ENCODE data around the gene MXRA8. TPM values are rescaled to one million over a fixed set of nuclear protein-coding genes. Genes with fewer than 3 reads are reported as not detected.
"Not testable (repeated sequence)": the region's sequence is repeated elsewhere in the genome, so short reads cannot be mapped to it uniquely, and the experiment has no call there.

The MXRA8 gene
- total and polyA plus RNA-seq, 4 donors = 38.5 to 213 (median 66.9) TPM

DNA sequence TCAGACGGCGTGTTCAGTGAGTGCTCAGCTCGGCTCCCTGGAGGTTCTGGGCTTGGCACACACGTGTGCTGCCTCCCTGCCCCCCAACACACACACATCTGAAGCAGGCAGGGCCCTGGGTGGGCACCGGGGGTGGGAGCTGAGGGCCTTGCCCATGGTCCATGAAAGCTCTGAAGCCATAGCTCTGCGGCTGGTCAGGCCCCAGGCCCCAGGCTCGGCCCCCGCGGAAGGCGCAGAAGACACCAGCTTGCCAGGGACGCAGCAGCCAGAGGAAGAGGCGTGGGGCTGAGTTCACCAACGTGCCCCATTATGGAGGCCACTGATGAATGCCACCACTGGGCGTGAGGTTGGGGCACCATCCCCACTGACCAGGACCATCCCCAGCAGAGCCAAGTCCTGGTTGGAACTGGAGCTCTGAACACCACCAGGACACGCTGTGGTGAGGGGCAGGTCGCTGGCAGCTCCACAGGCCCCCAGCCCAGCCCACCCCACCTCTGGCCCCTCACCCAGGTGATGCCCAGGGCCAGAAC lies 12.5 kb upstream of the MXRA8 start:
- Histone ChIP-seq H3K9ac (ENCODE audit: insufficient read depth in 1 of 2, low read length in 2 of 2) (no peak overlapping the region), H3K27ac (ENCODE audit: low read depth in 1 of 2, low read length in 1 of 2) (no peak overlapping the region), H3K36me3 (ENCODE audit: control insufficient read depth in 4 of 4, insufficient read depth in 4 of 4, low read length in 4 of 4) (peaks cover 0 to 7% (median 0%) of the 10 kb centered on the region in 4 donors), H3K4me1 (ENCODE audit: control insufficient read depth in 5 of 5, insufficient read depth in 5 of 5, low read length in 5 of 5) (peaks cover 0 to 17% (median 5%) of the 10 kb centered on the region in 5 donors), H3K9me3 (ENCODE audit: control insufficient read depth in 4 of 4, insufficient read depth in 3 of 4, low read length in 3 of 4) (no peaks in the 10 kb centered on the region), H3K27me3 (ENCODE audit: control insufficient read depth in 3 of 3, insufficient read depth in 3 of 3, low read length in 2 of 3) (no peaks in the 10 kb centered on the region), H3K4me3 (no peak overlapping the region)
- ATAC-seq (ENCODE audit: insufficient read depth, low FRiP score) (no peak), DNase-seq (no peak)
- WGBS, 2 donors = 79 to 80% methylated on average over 16 of the region's 16 CpGs
- TF ChIP-seq, protein P1, sequence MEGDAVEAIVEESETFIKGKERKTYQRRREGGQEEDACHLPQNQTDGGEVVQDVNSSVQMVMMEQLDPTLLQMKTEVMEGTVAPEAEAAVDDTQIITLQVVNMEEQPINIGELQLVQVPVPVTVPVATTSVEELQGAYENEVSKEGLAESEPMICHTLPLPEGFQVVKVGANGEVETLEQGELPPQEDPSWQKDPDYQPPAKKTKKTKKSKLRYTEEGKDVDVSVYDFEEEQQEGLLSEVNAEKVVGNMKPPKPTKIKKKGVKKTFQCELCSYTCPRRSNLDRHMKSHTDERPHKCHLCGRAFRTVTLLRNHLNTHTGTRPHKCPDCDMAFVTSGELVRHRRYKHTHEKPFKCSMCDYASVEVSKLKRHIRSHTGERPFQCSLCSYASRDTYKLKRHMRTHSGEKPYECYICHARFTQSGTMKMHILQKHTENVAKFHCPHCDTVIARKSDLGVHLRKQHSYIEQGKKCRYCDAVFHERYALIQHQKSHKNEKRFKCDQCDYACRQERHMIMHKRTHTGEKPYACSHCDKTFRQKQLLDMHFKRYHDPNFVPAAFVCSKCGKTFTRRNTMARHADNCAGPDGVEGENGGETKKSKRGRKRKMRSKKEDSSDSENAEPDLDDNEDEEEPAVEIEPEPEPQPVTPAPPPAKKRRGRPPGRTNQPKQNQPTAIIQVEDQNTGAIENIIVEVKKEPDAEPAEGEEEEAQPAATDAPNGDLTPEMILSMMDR (IDR thresholded peaks at IDR 0.05; ENCODE audit: control extremely low read depth, extremely low read depth) = no peak

DNA sequence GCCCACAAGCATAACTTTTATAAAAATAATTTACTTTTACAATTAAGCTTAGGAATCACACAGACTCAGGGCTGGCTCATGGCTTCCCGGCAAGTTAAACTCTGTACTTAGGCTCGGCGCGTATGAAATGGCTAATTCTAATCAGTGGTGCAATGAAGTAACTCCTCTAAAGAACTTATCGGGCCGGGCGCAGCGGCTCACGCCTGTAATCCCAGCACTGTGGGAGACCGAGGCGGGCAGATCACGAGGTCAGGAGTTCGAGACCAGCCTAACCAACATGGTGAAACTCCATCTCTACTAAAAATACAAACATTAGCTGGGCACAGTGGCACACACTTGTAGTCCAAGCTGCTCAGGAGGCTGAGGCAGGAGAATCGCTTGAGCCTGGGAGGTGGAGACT lies 11.7 kb upstream of the MXRA8 start:
- H3K27me3 ChIP-seq (ENCODE audit: control insufficient read depth in 3 of 3, insufficient read depth in 3 of 3, low read length in 2 of 3); H3K4me3 ChIP-seq; ATAC-seq (ENCODE audit: insufficient read depth, low FRiP score); H3K27ac ChIP-seq (ENCODE audit: low read depth in 1 of 2, low read length in 1 of 2); H3K9me3 ChIP-seq (ENCODE audit: control insufficient read depth in 4 of 4, insufficient read depth in 3 of 4, low read length in 3 of 4); H3K9ac ChIP-seq (ENCODE audit: insufficient read depth in 1 of 2, low read length in 2 of 2); H3K36me3 ChIP-seq (ENCODE audit: control insufficient read depth in 4 of 4, insufficient read depth in 4 of 4, low read length in 4 of 4); DNase-seq: not testable (repeated sequence)
- peaks cover 0 to 17% (median 4%) of the 10 kb centered on the region in 5 donors for H3K4me1 ChIP-seq (ENCODE audit: control insufficient read depth in 5 of 5, insufficient read depth in 5 of 5, low read length in 5 of 5)
- 93 to 95% methylated on average over 14 of the region's 14 CpGs for WGBS, 2 donors

DNA sequence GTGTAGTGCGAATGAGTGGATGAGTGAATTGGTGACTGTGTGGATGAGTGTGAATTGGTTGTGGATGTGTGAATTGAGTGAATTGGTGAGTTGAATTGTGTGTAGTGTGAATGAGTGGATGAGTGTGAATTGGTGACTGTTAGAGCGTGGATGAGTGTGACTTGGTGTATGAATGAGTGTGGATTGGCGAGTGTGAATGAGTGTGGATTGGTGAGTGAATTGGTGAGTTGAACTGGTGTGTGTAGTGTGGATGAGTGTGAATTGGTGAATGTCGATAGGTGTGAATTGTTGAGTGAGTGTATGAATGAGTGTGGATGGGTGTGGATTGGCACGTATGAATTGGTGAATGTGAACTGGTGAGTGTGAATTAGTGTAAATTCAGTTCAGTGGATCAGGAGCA lies 9.0 kb upstream of the MXRA8 start:
- 96 to 98% methylated on average over 5 of the region's 5 CpGs for WGBS, 2 donors
- no peak for ATAC-seq (ENCODE audit: insufficient read depth, low FRiP score)
- peak in 1 of 3 donors; percentile 51 for DNase-seq

DNA sequence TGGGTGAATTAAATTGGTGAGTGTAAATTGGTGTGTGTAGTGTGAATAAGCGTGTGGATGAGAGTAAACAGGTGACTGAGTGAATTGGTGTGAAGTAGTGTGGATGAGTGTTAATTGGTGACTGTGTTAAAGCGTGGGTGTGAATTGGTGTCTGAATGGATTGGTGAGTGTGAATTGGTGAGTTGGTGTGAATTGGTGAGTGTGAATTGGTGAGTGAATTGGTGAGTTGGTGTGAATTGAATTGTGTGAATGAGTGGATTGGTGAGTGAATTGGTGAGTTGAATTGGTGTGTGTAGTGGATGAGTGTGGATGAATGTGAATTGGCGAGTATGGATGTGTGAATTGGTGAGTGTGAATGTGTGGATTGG lies 8.3 kb upstream of the MXRA8 start:
- 97% methylated on average over 3 of the region's 3 CpGs for WGBS, 2 donors
- TF ChIP-seq, protein P1 (IDR thresholded peaks at IDR 0.05; ENCODE audit: control extremely low read depth, extremely low read depth) = no peak
- no peak overlapping the region for H3K9ac ChIP-seq (ENCODE audit: insufficient read depth in 1 of 2, low read length in 2 of 2)
- H3K27me3 ChIP-seq (ENCODE audit: control insufficient read depth in 3 of 3, insufficient read depth in 3 of 3, low read length in 2 of 3) = no peaks in the 10 kb centered on the region
- DNase-seq (peak in 1 of 3 donors; percentile 49), ATAC-seq (ENCODE audit: insufficient read depth, low FRiP score) (no peak)
- no peak overlapping the region for H3K4me3 ChIP-seq
- H3K27ac ChIP-seq (ENCODE audit: low read depth in 1 of 2, low read length in 1 of 2) = no peak overlapping the region
- H3K36me3 ChIP-seq (ENCODE audit: control insufficient read depth in 4 of 4, insufficient read depth in 4 of 4, low read length in 4 of 4) = no peaks in the 10 kb centered on the region
- H3K9me3 ChIP-seq (ENCODE audit: control insufficient read depth in 4 of 4, insufficient read depth in 3 of 4, low read length in 3 of 4) = no peaks in the 10 kb centered on the region
- H3K4me1 ChIP-seq (ENCODE audit: control insufficient read depth in 5 of 5, insufficient read depth in 5 of 5, low read length in 5 of 5) = peaks cover 0 to 6% (median 3%) of the 10 kb centered on the region in 5 donors

More for the DNA sequence above, 9.0 kb upstream of the MXRA8 start:
- H3K36me3 ChIP-seq (ENCODE audit: control insufficient read depth in 4 of 4, insufficient read depth in 4 of 4, low read length in 4 of 4) = no peaks in the 10 kb centered on the region
- H3K27ac ChIP-seq (ENCODE audit: low read depth in 1 of 2, low read length in 1 of 2) = no peak overlapping the region
- H3K9ac ChIP-seq (ENCODE audit: insufficient read depth in 1 of 2, low read length in 2 of 2) = no peak overlapping the region
- no peak overlapping the region for H3K4me3 ChIP-seq
- TF ChIP-seq, protein P1 (IDR thresholded peaks at IDR 0.05; ENCODE audit: control extremely low read depth, extremely low read depth) = no peak
- peaks cover 0 to 6% (median 0%) of the 10 kb centered on the region in 5 donors for H3K4me1 ChIP-seq (ENCODE audit: control insufficient read depth in 5 of 5, insufficient read depth in 5 of 5, low read length in 5 of 5)
- no peaks in the 10 kb centered on the region for H3K27me3 ChIP-seq (ENCODE audit: control insufficient read depth in 3 of 3, insufficient read depth in 3 of 3, low read length in 2 of 3)
- H3K9me3 ChIP-seq (ENCODE audit: control insufficient read depth in 4 of 4, insufficient read depth in 3 of 4, low read length in 3 of 4) = no peaks in the 10 kb centered on the region

Measured in lung (tissue), 12 donors.